Measurements from ENCODE around the gene ADGRA1.

- no peak for TF ChIP-seq CTCF (IDR thresholded peaks at IDR 0.05; ENCODE audit: insufficient read depth, low read length, poor library complexity, severe bottlenecking)
- TF ChIP-seq EZH2phosphoT487 (conservative IDR thresholded peaks at IDR 0.05; ENCODE audit: low read length): no peak
Observed at GRCh38 chr10:133151543-133151972, 63.8 kb downstream of the ADGRA1 start.
